H1 (cell line): ENCODE data around the gene SMTNL2. TPM values are rescaled to one million over a fixed set of nuclear protein-coding genes. Genes with fewer than 3 reads are reported as not detected.

Experiments
- CTCF ChIA-PET: fragments of 300-600 bp; sonication (Branson Sonifier 250); formaldehyde crosslinking; loops from one replicate; lab custom pipeline; 2021; ENCODE audit not compliant: partially characterized antibody; lab: Charles Lee
- POLR2A ChIA-PET: fragments of 300-600 bp; sonication (Branson Sonifier 250); formaldehyde crosslinking; loops from one replicate; lab custom pipeline; 2021; ENCODE audit warnings: inconsistent platforms; ENCODE audit not compliant: partially characterized antibody; lab: Charles Lee
- DNase-seq, 2 experiments: peaks; one replicate each; pipeline versions ENCODE4 v3.0.0 to v3.0.0-alpha.2; 2010 to 2022; ENCODE audit warnings: low spot score in 2 of 2, low read depth in 1 of 2, mixed read lengths in 1 of 2
- FAIRE-seq: peaks from 2 replicates; lab custom pipeline; 2011; peaks lifted over from hg19 to GRCh38; lab: Jason Lieb, UNC
- H2AFZ ChIP-seq: 2 replicates; pipeline ENCODE4 v1.8.1; 2012; ENCODE audit warnings: low read length, inconsistent platforms
- H2AK5ac ChIP-seq: 2 replicates; pipeline ENCODE4 v1.6.1; 2013; ENCODE audit warnings: low read depth, low read length
- H2BK120ac ChIP-seq: replicated peaks from 2 replicates; pipeline ENCODE3; 2013; ENCODE audit warnings: low read depth, low read length, inconsistent platforms
- H2BK12ac ChIP-seq: 2 replicates; pipeline ENCODE4 v1.6.1; 2013; ENCODE audit warnings: low read depth, low read length
- H2BK15ac ChIP-seq: 2 replicates; pipeline ENCODE4 v1.6.1; 2013; ENCODE audit warnings: low read length
- H2BK20ac ChIP-seq: 2 replicates; pipeline ENCODE4 v1.6.1; 2013; ENCODE audit warnings: low read length
- H2BK5ac ChIP-seq: 2 replicates; pipeline ENCODE4 v1.6.1; 2013; ENCODE audit warnings: low read depth, low read length
- H3K14ac ChIP-seq: 2 replicates; pipeline ENCODE4 v1.6.1; 2013; ENCODE audit warnings: inconsistent platforms; ENCODE audit not compliant: insufficient read length
- H3K18ac ChIP-seq: 2 replicates; pipeline ENCODE4 v1.6.1; 2013; ENCODE audit warnings: low read length; ENCODE audit errors: extremely low read depth
- H3K23ac ChIP-seq: 2 replicates; pipeline ENCODE4 v1.6.1; 2013; ENCODE audit warnings: inconsistent platforms; ENCODE audit not compliant: insufficient read length
- H3K23me2 ChIP-seq: 2 replicates; pipeline ENCODE4 v1.6.1; 2013; ENCODE audit warnings: low read depth, low read length
- H3K27ac ChIP-seq: 2 replicates; pipeline ENCODE4 v1.6.1; 2011; ENCODE audit warnings: low read depth, low read length, inconsistent platforms
- H3K27me3 ChIP-seq, 4 experiments: replicated peaks in 1 of 4; 1 replicate in 1 of 4; 2 replicates in 3 of 4; pipeline versions ENCODE4 v1.6.1 to v1.8.1; 2011 to 2013; ENCODE audit warnings: low read length in 3 of 4, mild to moderate bottlenecking in 3 of 4, inconsistent platforms in 2 of 4, mixed read lengths in 2 of 4, moderate library complexity in 1 of 4; ENCODE audit not compliant: control insufficient read depth in 3 of 4, insufficient read depth in 3 of 4; ENCODE audit errors: extremely low read depth in 1 of 4
- H3K36me3 ChIP-seq, 4 experiments: 2 replicates each; pipeline versions ENCODE4 v1.6.1 to v1.8.1; 2011 to 2013; ENCODE audit warnings: mild to moderate bottlenecking in 4 of 4, low read length in 3 of 4, moderate library complexity in 2 of 4, control low read depth in 1 of 4, inconsistent platforms in 1 of 4; ENCODE audit not compliant: insufficient read depth in 4 of 4, control insufficient read depth in 2 of 4
- H3K4ac ChIP-seq: replicated peaks from 2 replicates; pipeline ENCODE3; 2013; ENCODE audit warnings: low read length, low read depth, mixed read lengths, inconsistent platforms; ENCODE audit not compliant: insufficient read length
- H3K4me1 ChIP-seq, 4 experiments: replicated peaks in 1 of 4; 1 replicate in 1 of 4; 2 replicates in 3 of 4; pipeline versions ENCODE4 v1.6.1 to v1.8.1; 2011 to 2013; ENCODE audit warnings: low read length in 3 of 4, inconsistent platforms in 2 of 4, mixed read lengths in 1 of 4; ENCODE audit not compliant: insufficient read depth in 4 of 4, control insufficient read depth in 3 of 4
- H3K4me2 ChIP-seq, 2 experiments: 2 replicates each; pipeline versions ENCODE4 v1.6.1 to v1.8.1; 2011 to 2013; ENCODE audit warnings: low read depth in 2 of 2, low read length in 2 of 2, control low read depth in 1 of 2, inconsistent platforms in 1 of 2, mild to moderate bottlenecking in 1 of 2; ENCODE audit not compliant: insufficient read depth in 1 of 2
- H3K4me3 ChIP-seq, 4 experiments: fragments of 200-600, 300-600 bp in 1 of 4; sonication (generic), shearing (Covaris generic), sonication (Bioruptor Twin) in 1 of 4; 2 replicates each; pipeline versions ENCODE4 v1.5.1 to v1.8.1; 2011 to 2016; ENCODE audit warnings: low read length in 4 of 4, low read depth in 3 of 4, control low read depth in 2 of 4, inconsistent platforms in 2 of 4, mild to moderate bottlenecking in 2 of 4, mixed read lengths in 1 of 4, moderate library complexity in 1 of 4; ENCODE audit not compliant: insufficient read depth in 2 of 4; ENCODE audit errors: extremely low read depth in 1 of 4
- H3K56ac ChIP-seq: replicated peaks from 2 replicates; pipeline ENCODE3; 2013; ENCODE audit warnings: low read depth, mild to moderate bottlenecking, mixed read lengths, low read length, inconsistent platforms; ENCODE audit not compliant: insufficient read length
- H3K79me1 ChIP-seq: 2 replicates; pipeline ENCODE4 v1.6.1; 2013; ENCODE audit warnings: low read depth, low read length, control low read depth
- H3K79me2 ChIP-seq, 2 experiments: 2 replicates each; pipeline versions ENCODE4 v1.6.1 to v1.8.1; 2012 to 2013; ENCODE audit warnings: low read length in 2 of 2, mild to moderate bottlenecking in 2 of 2, inconsistent platforms in 1 of 2; ENCODE audit not compliant: insufficient read depth in 2 of 2, control insufficient read depth in 1 of 2
- H3K9ac ChIP-seq, 4 experiments: replicated peaks in 1 of 4; 1 replicate in 1 of 4; 2 replicates in 3 of 4; pipeline versions ENCODE4 v1.6.1 to v1.8.1; 2011 to 2013; ENCODE audit warnings: low read depth in 3 of 4, low read length in 3 of 4, control low read depth in 2 of 4, mild to moderate bottlenecking in 2 of 4, moderate library complexity in 2 of 4, inconsistent platforms in 1 of 4; ENCODE audit errors: extremely low read depth in 1 of 4
- H3K9me3 ChIP-seq, 2 experiments: 2 replicates each; pipeline versions ENCODE4 v1.6.1 to v1.8.1; 2012 to 2013; ENCODE audit warnings: mild to moderate bottlenecking in 2 of 2, moderate library complexity in 2 of 2, control low read depth in 1 of 2, inconsistent platforms in 1 of 2, low read depth in 1 of 2, low read length in 1 of 2, mixed read lengths in 1 of 2; ENCODE audit not compliant: insufficient read depth in 2 of 2
- H4K20me1 ChIP-seq, 2 experiments: replicated peaks in 1 of 2; 2 replicates each; pipeline versions ENCODE3 to v1.8.1; 2011 to 2013; ENCODE audit warnings: inconsistent platforms in 2 of 2, low read length in 2 of 2, mild to moderate bottlenecking in 1 of 2; ENCODE audit not compliant: insufficient read depth in 2 of 2, control insufficient read depth in 1 of 2
- H4K5ac ChIP-seq: 2 replicates; pipeline ENCODE4 v1.6.1; 2013; ENCODE audit warnings: low read length, low read depth, mixed read lengths, inconsistent platforms; ENCODE audit not compliant: insufficient read length
- H4K8ac ChIP-seq: 2 replicates; pipeline ENCODE4 v1.8.0; 2013; ENCODE audit warnings: mild to moderate bottlenecking, moderate library complexity, low read length, inconsistent platforms; ENCODE audit not compliant: insufficient read depth; ENCODE audit errors: extremely low read depth
- H4K91ac ChIP-seq: replicated peaks from 2 replicates; pipeline ENCODE3; 2013; ENCODE audit warnings: low read length, mixed read lengths, inconsistent platforms; ENCODE audit not compliant: insufficient read length
- BRCA1 ChIP-seq: IDR thresholded peaks from 2 replicates; pipeline ENCODE4 v1.6.1; 2012; ENCODE audit warnings: low read depth, low read length, improper control_type of control experiment
- EZH2 ChIP-seq: fragments of 200-600 bp; sonication (generic); IDR thresholded peaks from 2 replicates; pipeline ENCODE4 v1.7.1; 2012; ENCODE audit warnings: low read depth, mild to moderate bottlenecking, moderate library complexity, low read length, inconsistent platforms; ENCODE audit not compliant: severe bottlenecking
- HDAC6 ChIP-seq: IDR thresholded peaks from one replicate; pipeline ENCODE4 v1.7.1; 2012; ENCODE audit warnings: low read depth, mild to moderate bottlenecking, inconsistent platforms, low read length, moderate library complexity
- RAD21 ChIP-seq, 2 experiments: IDR thresholded peaks in 1 of 2; conservative IDR thresholded peaks in 1 of 2; 2 replicates each; pipeline ENCODE4 v1.6.1; 2011; ENCODE audit warnings: low read depth in 2 of 2, low read length in 2 of 2, improper control_type of control experiment in 1 of 2, inconsistent platforms in 1 of 2, mild to moderate bottlenecking in 1 of 2, moderate library complexity in 1 of 2
- TEAD4 ChIP-seq: IDR thresholded peaks from 2 replicates; pipeline ENCODE4 v1.6.1; 2012; ENCODE audit warnings: low read depth, low read length, inconsistent platforms, mixed read lengths
- WGBS, 2 experiments: shearing (Covaris generic) in 1 of 2; methylation state at CpG; one replicate each; pipeline versions ENCODE4 v1.1.6 to v1.1.7; 2013 to 2015; ENCODE audit warnings: low lambda C conversion rate in 2 of 2, mixed read lengths in 2 of 2, inconsistent platforms in 1 of 2, low coverage in 1 of 2, missing lambda C conversion rate in 1 of 2; ENCODE audit not compliant: insufficient replicate concordance in 2 of 2, insufficient coverage in 1 of 2, insufficient read length in 1 of 2; ENCODE audit errors: extremely low coverage in 1 of 2, missing lambda C conversion rate in 1 of 2; 5-methylcytosine and 5-hydroxymethylcytosine counted together
- polyA plus RNA-seq, 7 experiments: library from polyadenylated mRNA; depleted of rRNA in 3 of 7; stranded (reverse) in 5 of 7; unstranded in 2 of 7; fragments of >200 nt in 5 of 7; fragments of 200-250 nt in 2 of 7; gene quantifications; 1 replicate in 5 of 7; 2 replicates in 1 of 7; 4 replicates in 1 of 7; pipeline versions ENCODE4 v1.2.1 to v1.2.3, GENCODE V29; 2011 to 2013; ENCODE audit warnings: missing spikeins in 2 of 7, mixed read lengths in 2 of 7
- total RNA-seq: library from RNA; stranded (reverse); fragmentation: NEBNext Ultra II Directional; extraction: Animal tissue kit (Norgen Biotek cat#: 25700); gene quantifications from 2 replicates; pipeline ENCODE4 v1.2.1, GENCODE V29; 2021

Gene SMTNL2
- total and polyA plus RNA-seq, 2 of the 8 experiments (the other 6 are each of a cell fraction or from before 2014, with no cell fraction given) = 3.6 to 4.5 TPM

DNA sequence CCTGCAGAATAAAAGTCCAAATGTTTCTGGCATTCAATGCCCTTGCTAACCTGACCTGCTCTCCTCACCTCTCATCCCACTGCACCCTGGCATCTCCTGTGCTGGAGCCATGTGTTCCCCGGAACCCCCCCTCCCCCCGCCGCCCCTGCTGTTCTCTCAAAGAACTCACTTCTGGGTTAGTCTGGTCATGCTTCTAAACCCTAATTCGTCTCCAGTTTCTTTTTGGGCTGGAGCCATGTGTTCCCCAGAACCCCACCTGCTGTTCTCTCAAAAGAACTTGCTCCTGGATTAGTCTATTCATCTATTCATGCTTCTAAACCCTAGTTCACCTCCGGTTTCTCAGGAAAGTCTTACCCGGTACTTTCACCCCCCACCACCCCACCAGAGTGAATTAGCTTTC is 58.0 kb downstream of the SMTNL2 start:
- no peak for FAIRE-seq
- Histone ChIP-seq H3K4me3 (peak overlapping the region in 1 of 4 experiments; percentile 61; a peak in 2 of 8 replicates), H3K27ac (no peak overlapping the region), H3K9ac (no peak overlapping the region), H3K4me2 (peak overlapping the region; percentile 78 to 91), H2AFZ (no peak overlapping the region), H4K20me1 (no peaks in the 10 kb centered on the region), H2BK20ac (no peak overlapping the region), H3K23me2 (peaks cover 11% of the 10 kb centered on the region; the same call in 1 of the 2 replicates), H2BK120ac (no peak overlapping the region), H2BK5ac (no peak overlapping the region), H4K8ac (no peak overlapping the region), H3K14ac (no peak overlapping the region), H2BK15ac (no peak overlapping the region), H2AK5ac (no peak overlapping the region), H3K9me3 (no peaks in the 10 kb centered on the region), H4K91ac (no peak overlapping the region), H2BK12ac (no peak overlapping the region), H3K79me2 (no peaks in the 10 kb centered on the region), H3K23ac (no peak overlapping the region), H3K4ac (no peak overlapping the region), H3K36me3 (no peaks in the 10 kb centered on the region), H3K27me3 (peaks cover 27 to 48% (median 42%) of the 10 kb centered on the region in 4 experiments)
- CTCF ChIA-PET = interaction anchor here (0.5 to 1.0 kb wide), 4 partner anchors 67 to 146 kb away, joined by 3 read pairs; partner anchors contain the start of gene GLTPD2
- POLR2A ChIA-PET = interaction anchor here (0.7 to 1.2 kb wide), 3 partner anchors 18 to 82 kb away, joined by 3 to 4 read pairs (median 3); no protein-coding TSS in a partner anchor
- WGBS, 2 experiments = 37% methylated on average over 4 of the region's 6 CpGs; no CpG with 5 or more reads in 1 of the 2 experiments
- DNase-seq = no peak
- TF ChIP-seq BRCA1 = no peak
- TF ChIP-seq EZH2 = no peak
- TF ChIP-seq HDAC6 = no peak
- TF ChIP-seq RAD21 (IDR thresholded peaks at IDR 0.05 in 1 of 2, conservative IDR thresholded peaks at IDR 0.05 in 1 of 2; ENCODE audit: low read depth in 2 of 2, low read length in 2 of 2) = no peak
- no peak for TF ChIP-seq TEAD4
- TF ChIP-seq, all 59 proteins: peak for 0
- no peaks in the 10 kb centered on the region for H3K79me1 ChIP-seq
- H4K5ac ChIP-seq = no peak overlapping the region
- peaks cover 0 to 11% (median 7%) of the 10 kb centered on the region in 4 experiments; a peak in 6 of 7 replicates for H3K4me1 ChIP-seq
- H3K56ac ChIP-seq = no peak overlapping the region
- no peak overlapping the region for H3K18ac ChIP-seq
